HepG2 (cell line): Measurements from ENCODE around the gene ATP11C. TPM values are rescaled to one million over a fixed set of nuclear protein-coding genes. Genes with fewer than 3 reads are reported as not detected.
A peak's percentile ranks its signal among the peaks of the same experiment; 100 is the strongest.

Experiments
- ATAC-seq: fragments of 200-7000 bp; cut with Tn5 transposase; 3 replicates; pipeline ENCODE4 v1.9.1; 2020; ENCODE audit warnings: mild to moderate bottlenecking, moderate library complexity
- BruUV-seq: library from RNA; stranded (reverse); fragments of 400-500 nt; replicated peaks from 2 replicates; lab custom pipeline; 2021; lab: Mats Ljungman, UMichigan
- CTCF ChIA-PET: fragments of 300-600 bp; formaldehyde crosslinking; extraction: SDS; loops from one replicate; lab custom pipeline; 2021; ENCODE audit warnings: low total read pairs, inconsistent platforms, low intra/inter-chr PET ratio; lab: Yijun Ruan, JAX
- POLR2A ChIA-PET: fragments of 350-600 bp; sonication (Branson Sonifier 250); formaldehyde crosslinking; loops from one replicate; lab custom pipeline; 2020; ENCODE audit warnings: antibody characterized with exemption, inconsistent platforms; lab: Yijun Ruan, JAX
- DNase-seq: peaks from one replicate; pipeline ENCODE4 v3.0.0-alpha.2; 2015; ENCODE audit warnings: low spot score
- FAIRE-seq: peaks from 3 replicates; lab custom pipeline; 2011; peaks lifted over from hg19 to GRCh38; lab: Jason Lieb, UNC
- H2AFZ ChIP-seq: one replicate; pipeline ENCODE4 v1.6.1; 2011; ENCODE audit warnings: low read length, inconsistent platforms
- H3K27ac ChIP-seq: fragments of 300-600 bp; 3 replicates; pipeline ENCODE4 v1.8.0; 2011; ENCODE audit warnings: mixed run types, mild to moderate bottlenecking, mixed read lengths, low read length, inconsistent platforms; ENCODE audit not compliant: insufficient read depth; ENCODE audit errors: extremely low read length
- H3K27me3 ChIP-seq, 2 experiments: fragments of 200-600 bp in 1 of 2; 2 replicates in 1 of 2; 3 replicates in 1 of 2; pipeline versions ENCODE4 v1.6.0 to v1.8.0; 2011; ENCODE audit warnings: low read length in 2 of 2, mild to moderate bottlenecking in 2 of 2, moderate library complexity in 2 of 2, inconsistent platforms in 1 of 2; ENCODE audit not compliant: insufficient read depth in 2 of 2, control insufficient read depth in 1 of 2
- H3K36me3 ChIP-seq, 2 experiments: fragments of 200-600 bp in 1 of 2; replicated peaks in 1 of 2; 2 replicates in 1 of 2; 3 replicates in 1 of 2; pipeline versions ENCODE4 v1.5.1 to v1.8.0; 2011; ENCODE audit warnings: low read length in 2 of 2, inconsistent platforms in 1 of 2; ENCODE audit not compliant: insufficient read depth in 2 of 2, control insufficient read depth in 1 of 2
- H3K4me1 ChIP-seq: 2 replicates; pipeline ENCODE4 v1.5.1; 2012; ENCODE audit warnings: low read length, inconsistent platforms; ENCODE audit not compliant: insufficient read depth
- H3K4me2 ChIP-seq: 2 replicates; pipeline ENCODE4 v1.6.0; 2011; ENCODE audit warnings: low read depth, low read length, inconsistent platforms
- H3K4me3 ChIP-seq, 3 experiments: fragments of 200-600 bp in 1 of 3; sonication (generic), shearing (Covaris generic) in 1 of 3; replicated peaks in 1 of 3; 2 replicates each; pipeline ENCODE4 v1.5.1; 2011 to 2016; ENCODE audit warnings: low read length in 3 of 3, inconsistent platforms in 2 of 3, low read depth in 2 of 3, mild to moderate bottlenecking in 2 of 3, control low read depth in 1 of 3, mixed read lengths in 1 of 3; ENCODE audit not compliant: insufficient read depth in 1 of 3
- H3K79me2 ChIP-seq: one replicate; pipeline ENCODE4 v1.6.1; 2011; ENCODE audit warnings: low read length, inconsistent platforms; ENCODE audit not compliant: insufficient read depth
- H3K9ac ChIP-seq: 2 replicates; pipeline ENCODE4 v1.6.0; 2011; ENCODE audit warnings: mild to moderate bottlenecking, low read depth, low read length, inconsistent platforms; ENCODE audit not compliant: insufficient read depth
- H3K9me3 ChIP-seq: 2 replicates; pipeline ENCODE4 v1.5.1; 2012; ENCODE audit warnings: mild to moderate bottlenecking, low read length
- H4K20me1 ChIP-seq: 2 replicates; pipeline ENCODE4 v1.6.0; 2011; ENCODE audit warnings: inconsistent platforms, mild to moderate bottlenecking, low read length, moderate library complexity; ENCODE audit not compliant: insufficient read depth
- FOSL2 ChIP-seq: sonication (generic); formaldehyde crosslinking; IDR thresholded peaks from 2 replicates; pipeline ENCODE4 v1.4.0; 2020; ENCODE audit warnings: missing genetic modification reagents
- GLI4 ChIP-seq: sonication (generic); formaldehyde crosslinking; IDR thresholded peaks from 2 replicates; pipeline ENCODE4 v1.5.1; 2020; ENCODE audit warnings: missing genetic modification reagents, mild to moderate bottlenecking, moderate library complexity, borderline replicate concordance
- HNF4A ChIP-seq: sonication (generic); formaldehyde crosslinking; IDR thresholded peaks from 2 replicates; pipeline ENCODE4 v1.4.0; 2020; ENCODE audit warnings: missing genetic modification reagents
- MYC ChIP-seq: sonication (generic); formaldehyde crosslinking; IDR thresholded peaks from 2 replicates; pipeline ENCODE4 v1.9.0; 2021; ENCODE audit warnings: missing genetic modification reagents, borderline replicate concordance
- POLR2A ChIP-seq, 2 experiments: IDR thresholded peaks; 2 replicates each; pipeline ENCODE4 v1.6.1; 2011; ENCODE audit warnings: low read depth in 2 of 2, low read length in 2 of 2, mild to moderate bottlenecking in 1 of 2, moderate library complexity in 1 of 2; ENCODE audit not compliant: insufficient read depth in 1 of 2
- RBFOX2 ChIP-seq: fragments of 200-400 bp; formaldehyde crosslinking; IDR thresholded peaks from 2 replicates; pipeline ENCODE4 v1.6.1; 2017; ENCODE audit warnings: low read depth, mild to moderate bottlenecking, low read length
- SETDB1 ChIP-seq: sonication (generic); formaldehyde crosslinking; IDR thresholded peaks from 2 replicates; pipeline ENCODE4 v1.5.1; 2020; ENCODE audit warnings: missing genetic modification reagents, mild to moderate bottlenecking, borderline replicate concordance
- SP4 ChIP-seq: sonication (generic); formaldehyde crosslinking; IDR thresholded peaks from 2 replicates; pipeline ENCODE4 v1.8.1; 2023; ENCODE audit warnings: mild to moderate bottlenecking, missing genetic modification reagents
- ZNF460 ChIP-seq: sonication (generic); formaldehyde crosslinking; IDR thresholded peaks from 2 replicates; pipeline ENCODE4 v1.5.1; 2020; ENCODE audit warnings: missing genetic modification reagents, mild to moderate bottlenecking, borderline replicate concordance
- WGBS: methylation state at CpG from one replicate; pipeline ENCODE4 v1.1.6; 2017; ENCODE audit warnings: low lambda C conversion rate; 5-methylcytosine and 5-hydroxymethylcytosine counted together
- in situ Hi-C: cut with HindIII; loops from 2 replicates; pipeline ENCODE4 v1.10.0; 2017; ENCODE audit warnings: low pct_unique_long_range_greater_than_20kb; ENCODE audit not compliant: extremely low pct_ligation_motif_present
- intact Hi-C: fragments of 100-400 bp; cut with micrococcal nuclease; formaldehyde crosslinking; loops from one replicate; pipeline ENCODE4 v1.10.0; 2022; ENCODE audit not compliant: unreplicated experiment
- polyA plus RNA-seq, 8 experiments: library from polyadenylated mRNA; depleted of rRNA in 3 of 8; stranded (reverse) in 7 of 8; unstranded in 1 of 8; fragments of >200 nt; fragmentation: Illumina TruSeq in 4 of 8; extraction: Trizol in 4 of 8; gene quantifications; 2 replicates each; pipeline versions ENCODE4 v1.2.1 to v1.2.3, GENCODE V29; 2011 to 2016; ENCODE audit warnings: low read depth in 4 of 8, missing spikeins in 1 of 8, mixed read lengths in 1 of 8; ENCODE audit not compliant: insufficient read depth in 1 of 8
- total RNA-seq, 5 experiments: library from RNA; depleted of rRNA; stranded (reverse); fragments of >200 nt; fragmentation: Illumina TruSeq; extraction: Trizol; gene quantifications; 2 replicates each; pipeline ENCODE4 v1.2.3, GENCODE V29; 2016; ENCODE audit warnings: low read depth in 1 of 5
- TF ChIP-seq, protein P1 (sequence below): sonication (generic); formaldehyde crosslinking; IDR thresholded peaks from 2 replicates; pipeline ENCODE4 v1.5.0; 2020; ENCODE audit warnings: missing genetic modification reagents
- TF ChIP-seq, protein P2 (sequence below): sonication (generic); formaldehyde crosslinking; IDR thresholded peaks from 2 replicates; pipeline ENCODE4 v1.4.0; 2020; ENCODE audit warnings: missing genetic modification reagents
- TF ChIP-seq, protein P3 (sequence below): IDR thresholded peaks from 2 replicates; pipeline ENCODE4 v1.6.1; 2016

The ATP11C gene
- total and polyA plus RNA-seq, 2 of the 13 experiments (the other 11 are each of a cell fraction or from before 2014, with no cell fraction given), result 8.5 to 16.9 TPM

DNA sequence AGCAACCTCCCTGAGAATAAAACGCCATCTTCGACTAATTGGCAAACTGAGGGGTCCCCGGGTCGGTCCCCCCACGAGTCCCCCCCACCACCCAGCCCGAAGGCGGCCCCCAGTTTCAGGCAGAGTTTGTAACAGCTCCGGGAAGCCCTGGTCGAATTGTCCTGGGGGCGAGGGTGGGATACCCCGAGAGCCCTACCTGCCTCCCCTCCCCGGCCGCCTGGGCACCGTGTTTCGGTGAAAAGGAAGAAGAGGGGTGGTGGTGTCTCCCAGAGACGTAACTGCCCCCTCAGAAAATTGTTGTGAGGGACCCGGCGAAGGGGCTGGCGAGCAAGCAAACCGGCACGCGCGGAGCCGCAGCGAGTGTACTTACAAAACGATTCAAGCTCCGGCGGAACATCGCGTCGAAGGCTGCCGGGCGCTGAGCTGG, 1.2 kb downstream of the ATP11C start:
- Histone ChIP-seq H3K9me3 (no peaks in the 10 kb centered on the region), H3K27ac (peak overlapping the region; percentile 66), H3K79me2 (peaks cover 41% of the 10 kb centered on the region), H3K4me2 (peak overlapping the region; percentile 73), H3K36me3 (no peaks in the 10 kb centered on the region), H3K4me1 (peaks cover 22% of the 10 kb centered on the region), H3K9ac (peak overlapping the region; percentile 71), H3K4me3 (peak overlapping the region; percentile 72 to 83 (median 76); a peak in 5 of 6 replicates), H3K27me3 (no peaks in the 10 kb centered on the region; a peak in 1 of 5 replicates), H2AFZ (no peak overlapping the region), H4K20me1 (no peaks in the 10 kb centered on the region)
- BruUV-seq, result no TSS peak
- ATAC-seq (no peak), FAIRE-seq (no peak), DNase-seq (no peak)
- ChIA-PET POLR2A (no interaction called here), CTCF (no interaction called here)
- intact Hi-C loops, result loop anchor here (5.0 kb wide), 1 partner anchor 134 kb away; no protein-coding TSS in a partner anchor
- in situ Hi-C loops, result no loop called here
- TF ChIP-seq MYC (CRISPR knock-in tag) (0 out of 2 replicates have a peak, but pooled peaks have one; percentile 4), SP4 (no peak)
- TF ChIP-seq, protein P1, sequence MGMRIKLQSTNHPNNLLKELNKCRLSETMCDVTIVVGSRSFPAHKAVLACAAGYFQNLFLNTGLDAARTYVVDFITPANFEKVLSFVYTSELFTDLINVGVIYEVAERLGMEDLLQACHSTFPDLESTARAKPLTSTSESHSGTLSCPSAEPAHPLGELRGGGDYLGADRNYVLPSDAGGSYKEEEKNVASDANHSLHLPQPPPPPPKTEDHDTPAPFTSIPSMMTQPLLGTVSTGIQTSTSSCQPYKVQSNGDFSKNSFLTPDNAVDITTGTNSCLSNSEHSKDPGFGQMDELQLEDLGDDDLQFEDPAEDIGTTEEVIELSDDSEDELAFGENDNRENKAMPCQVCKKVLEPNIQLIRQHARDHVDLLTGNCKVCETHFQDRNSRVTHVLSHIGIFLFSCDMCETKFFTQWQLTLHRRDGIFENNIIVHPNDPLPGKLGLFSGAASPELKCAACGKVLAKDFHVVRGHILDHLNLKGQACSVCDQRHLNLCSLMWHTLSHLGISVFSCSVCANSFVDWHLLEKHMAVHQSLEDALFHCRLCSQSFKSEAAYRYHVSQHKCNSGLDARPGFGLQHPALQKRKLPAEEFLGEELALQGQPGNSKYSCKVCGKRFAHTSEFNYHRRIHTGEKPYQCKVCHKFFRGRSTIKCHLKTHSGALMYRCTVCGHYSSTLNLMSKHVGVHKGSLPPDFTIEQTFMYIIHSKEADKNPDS (CRISPR knock-in tag), result no peak
- WGBS, result no CpG with 5 or more reads among the region's 33 CpGs

DNA sequence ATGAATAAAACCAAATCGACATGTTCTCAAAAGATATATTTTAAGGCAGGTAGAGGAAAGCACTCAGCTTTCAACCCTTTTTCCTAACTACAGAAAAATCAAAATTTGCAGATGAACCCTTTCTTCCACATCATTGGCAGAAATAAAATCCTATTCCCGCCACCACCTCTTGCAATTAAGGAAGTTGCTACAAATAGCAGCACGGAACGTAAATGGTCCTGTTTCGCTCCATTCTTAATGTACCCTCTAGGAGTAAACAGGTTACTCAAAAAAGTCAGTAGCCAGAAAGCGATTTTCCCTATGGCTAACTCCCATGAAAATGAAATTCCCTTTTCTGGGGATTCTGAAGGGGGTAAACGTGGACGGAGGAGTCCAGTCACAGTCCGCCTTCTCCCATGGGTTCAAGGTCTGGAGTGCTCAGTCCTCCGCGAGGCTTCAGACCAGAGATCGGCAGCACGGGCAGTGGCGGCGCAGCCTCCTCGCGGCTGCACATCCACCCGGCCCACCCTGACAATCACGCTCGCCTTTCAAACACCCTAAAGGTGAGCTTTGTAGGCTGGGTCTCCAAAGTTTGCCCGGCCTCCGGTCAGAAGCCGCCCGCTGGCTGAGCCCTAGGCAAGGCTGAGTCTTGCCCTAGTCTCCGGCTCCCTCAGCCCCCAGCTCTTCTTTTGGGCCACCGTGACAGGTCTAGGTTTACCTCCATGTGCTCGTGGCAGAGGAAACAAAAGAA, 1.8 kb downstream of the ATP11C start:
- Histone ChIP-seq H3K27me3 (no peaks in the 10 kb centered on the region; a peak in 1 of 5 replicates), H4K20me1 (no peaks in the 10 kb centered on the region), H3K36me3 (no peaks in the 10 kb centered on the region), H3K4me3 (peak overlapping the region; percentile 72 to 83 (median 76)), H3K9ac (peak overlapping the region; percentile 71), H3K79me2 (peaks cover 43% of the 10 kb centered on the region), H3K4me2 (peak overlapping the region; percentile 73), H3K9me3 (no peaks in the 10 kb centered on the region), H2AFZ (no peak overlapping the region), H3K27ac (peak overlapping the region; percentile 66), H3K4me1 (peaks cover 22% of the 10 kb centered on the region)
- CTCF ChIA-PET, result no interaction called here
- POLR2A ChIA-PET, result interaction anchor here (0.7 kb wide), 1 partner anchor 46 kb away, joined by 3 read pairs; no protein-coding TSS in a partner anchor
- DNase-seq (peak; percentile 20), ATAC-seq (peak; percentile 49), FAIRE-seq (peak; percentile 26)
- no TSS peak for BruUV-seq
- intact Hi-C loops (loop anchor here (5.0 kb wide), 1 partner anchor 134 kb away; no protein-coding TSS in a partner anchor), in situ Hi-C loops (no loop called here)
- 4% methylated on average over 11 of the region's 27 CpGs for WGBS
- TF ChIP-seq GLI4 (CRISPR knock-in tag) (no peak), SETDB1 (CRISPR knock-in tag) (no peak), HNF4A (peak; percentile 46; the same call in 1 of the 2 replicates), RBFOX2 (0 out of 2 replicates have a peak, but pooled peaks have one; percentile 11), ZNF460 (CRISPR knock-in tag) (no peak), POLR2A (IDR thresholded peaks at IDR 0.05; ENCODE audit: insufficient read depth in 1 of 2, low read depth in 2 of 2, low read length in 2 of 2) (peak; percentile 46 to 55; a peak in 2 of 4 replicates), FOSL2 (no peak)
- TF ChIP-seq, protein P2, sequence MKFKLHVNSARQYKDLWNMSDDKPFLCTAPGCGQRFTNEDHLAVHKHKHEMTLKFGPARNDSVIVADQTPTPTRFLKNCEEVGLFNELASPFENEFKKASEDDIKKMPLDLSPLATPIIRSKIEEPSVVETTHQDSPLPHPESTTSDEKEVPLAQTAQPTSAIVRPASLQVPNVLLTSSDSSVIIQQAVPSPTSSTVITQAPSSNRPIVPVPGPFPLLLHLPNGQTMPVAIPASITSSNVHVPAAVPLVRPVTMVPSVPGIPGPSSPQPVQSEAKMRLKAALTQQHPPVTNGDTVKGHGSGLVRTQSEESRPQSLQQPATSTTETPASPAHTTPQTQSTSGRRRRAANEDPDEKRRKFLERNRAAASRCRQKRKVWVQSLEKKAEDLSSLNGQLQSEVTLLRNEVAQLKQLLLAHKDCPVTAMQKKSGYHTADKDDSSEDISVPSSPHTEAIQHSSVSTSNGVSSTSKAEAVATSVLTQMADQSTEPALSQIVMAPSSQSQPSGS (CRISPR knock-in tag), result no peak
- TF ChIP-seq, protein P3, sequence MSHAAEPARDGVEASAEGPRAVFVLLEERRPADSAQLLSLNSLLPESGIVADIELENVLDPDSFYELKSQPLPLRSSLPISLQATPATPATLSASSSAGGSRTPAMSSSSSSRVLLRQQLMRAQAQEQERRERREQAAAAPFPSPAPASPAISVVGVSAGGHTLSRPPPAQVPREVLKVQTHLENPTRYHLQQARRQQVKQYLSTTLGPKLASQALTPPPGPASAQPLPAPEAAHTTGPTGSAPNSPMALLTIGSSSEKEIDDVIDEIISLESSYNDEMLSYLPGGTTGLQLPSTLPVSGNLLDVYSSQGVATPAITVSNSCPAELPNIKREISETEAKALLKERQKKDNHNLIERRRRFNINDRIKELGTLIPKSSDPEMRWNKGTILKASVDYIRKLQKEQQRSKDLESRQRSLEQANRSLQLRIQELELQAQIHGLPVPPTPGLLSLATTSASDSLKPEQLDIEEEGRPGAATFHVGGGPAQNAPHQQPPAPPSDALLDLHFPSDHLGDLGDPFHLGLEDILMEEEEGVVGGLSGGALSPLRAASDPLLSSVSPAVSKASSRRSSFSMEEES (CRISPR knock-in tag), result no peak
